WTC11 (cell line): ENCODE results near the gene CDH13. TPM values are rescaled to one million over a fixed set of nuclear protein-coding genes. Genes with fewer than 3 reads are reported as not detected.

Source experiments
- ATAC-seq: fragments of 200-7000 bp; cut with Tn5 transposase; 2 replicates; pipeline ENCODE4 v1.10.0; 2021; ENCODE audit warnings: mild to moderate bottlenecking, moderate library complexity
- CTCF ChIA-PET: fragments of 300-600 bp; sonication (Branson Sonifier 250); formaldehyde crosslinking; loops from one replicate; lab custom pipeline; 2021; ENCODE audit warnings: antibody characterized with exemption; lab: Charles Lee
- POLR2A ChIA-PET: fragments of 350-600 bp; sonication (Branson Sonifier 250); formaldehyde crosslinking; loops from one replicate; lab custom pipeline; 2021; ENCODE audit warnings: antibody characterized with exemption; lab: Charles Lee
- DNase-seq: peaks from one replicate; pipeline ENCODE4 v3.0.0; 2021; ENCODE audit warnings: low spot score
- H3K27ac Mint-ChIP-seq: 2 replicates; pipeline ENCODE4 v1.8.0; 2021; ENCODE audit warnings: mixed read lengths
- H3K27me3 Mint-ChIP-seq: 2 replicates; pipeline ENCODE4 v1.8.0; 2021; ENCODE audit warnings: low read depth, mild to moderate bottlenecking, moderate library complexity, mixed read lengths
- H3K36me3 Mint-ChIP-seq: 2 replicates; pipeline ENCODE4 v1.8.0; 2021; ENCODE audit warnings: mixed read lengths
- H3K4me1 Mint-ChIP-seq: 2 replicates; pipeline ENCODE4 v1.8.0; 2022; ENCODE audit warnings: mixed read lengths
- H3K4me3 Mint-ChIP-seq: 2 replicates; pipeline ENCODE4 v1.8.0; 2021; ENCODE audit warnings: mild to moderate bottlenecking, moderate library complexity, mixed read lengths
- H3K9me3 Mint-ChIP-seq: 2 replicates; pipeline ENCODE4 v1.8.0; 2021; ENCODE audit warnings: mixed read lengths
- ATF1 ChIP-seq: sonication (generic); formaldehyde crosslinking; IDR thresholded peaks from 2 replicates; pipeline ENCODE4 v1.8.1; 2023; ENCODE audit warnings: mild to moderate bottlenecking, moderate library complexity, missing genetic modification reagents
- FOXP1 ChIP-seq: sonication (generic); formaldehyde crosslinking; IDR thresholded peaks from 2 replicates; pipeline ENCODE4 v1.8.0; 2022; ENCODE audit warnings: missing genetic modification reagents, mild to moderate bottlenecking, moderate library complexity, borderline replicate concordance
- GRHL2 ChIP-seq: fragments of 250-450 bp; sonication (Bioruptor Pico); IDR thresholded peaks from 2 replicates; pipeline ENCODE4 v1.8.0; 2022; ENCODE audit warnings: mild to moderate bottlenecking, moderate library complexity; ENCODE audit not compliant: insufficient replicate concordance, severe bottlenecking
- KAT7 ChIP-seq: sonication (generic); formaldehyde crosslinking; IDR thresholded peaks from 2 replicates; pipeline ENCODE4 v1.8.1; 2023; ENCODE audit warnings: missing genetic modification reagents, mild to moderate bottlenecking, borderline replicate concordance
- OVOL2 ChIP-seq: fragments of 250-450 bp; sonication (Bioruptor Pico); IDR thresholded peaks from 2 replicates; pipeline ENCODE4 v1.9.0; 2021; ENCODE audit warnings: mild to moderate bottlenecking, borderline replicate concordance
- SP1 ChIP-seq: sonication (generic); formaldehyde crosslinking; conservative IDR thresholded peaks from 2 replicates; pipeline ENCODE4 v1.8.1; 2022; ENCODE audit warnings: missing genetic modification reagents
- ZNF121 ChIP-seq: sonication (generic); formaldehyde crosslinking; IDR thresholded peaks from 2 replicates; pipeline ENCODE4 v1.8.0; 2023; ENCODE audit warnings: missing genetic modification reagents
- ZNF263 ChIP-seq: sonication (generic); formaldehyde crosslinking; IDR thresholded peaks from 2 replicates; pipeline ENCODE4 v1.8.1; 2022; ENCODE audit warnings: low read depth, mild to moderate bottlenecking, moderate library complexity, missing genetic modification reagents
- ZNF396 ChIP-seq: fragments of 250-450 bp; sonication (Bioruptor Pico); IDR thresholded peaks from 2 replicates; pipeline ENCODE4 v1.8.0; 2021; ENCODE audit warnings: mild to moderate bottlenecking, moderate library complexity, borderline replicate concordance
- ZNF423 ChIP-seq: fragments of 250-450 bp; sonication (Bioruptor Pico); IDR thresholded peaks from 2 replicates; pipeline ENCODE4 v2.1.2; 2022; ENCODE audit warnings: mild to moderate bottlenecking, moderate library complexity
- total RNA-seq: library from RNA; stranded (reverse); gene quantifications from 3 replicates; pipeline ENCODE4 v1.2.3, GENCODE V29; 2021
- TF ChIP-seq, protein P1 (sequence below): sonication (generic); formaldehyde crosslinking; IDR thresholded peaks from 2 replicates; pipeline ENCODE4 v1.8.1; 2023; ENCODE audit warnings: mild to moderate bottlenecking, missing genetic modification reagents, moderate library complexity
- TF ChIP-seq, protein P2 (sequence below): sonication (generic); formaldehyde crosslinking; IDR thresholded peaks from 2 replicates; pipeline ENCODE4 v1.8.0; 2023; ENCODE audit warnings: mild to moderate bottlenecking, missing genetic modification reagents
- TF ChIP-seq, protein P3 (sequence below): sonication (generic); formaldehyde crosslinking; IDR thresholded peaks from 2 replicates; pipeline ENCODE4 v1.8.0; 2022; ENCODE audit warnings: mild to moderate bottlenecking, missing genetic modification reagents
- TF ChIP-seq, protein P4 (sequence below): sonication (generic); formaldehyde crosslinking; IDR thresholded peaks from 2 replicates; pipeline ENCODE4 v1.8.1; 2022; ENCODE audit warnings: missing genetic modification reagents, borderline replicate concordance
- TF ChIP-seq, protein P5 (sequence below): sonication (generic); formaldehyde crosslinking; IDR thresholded peaks from 2 replicates; pipeline ENCODE4 v1.8.1; 2022; ENCODE audit warnings: low read depth, mild to moderate bottlenecking, moderate library complexity, missing genetic modification reagents, borderline replicate concordance
- TF ChIP-seq, protein P6 (sequence below): sonication (generic); formaldehyde crosslinking; IDR thresholded peaks from 2 replicates; pipeline ENCODE4 v1.8.1; 2022; ENCODE audit warnings: mild to moderate bottlenecking, moderate library complexity, missing genetic modification reagents
- TF ChIP-seq, protein P7 (sequence below): fragments of 250-450 bp; sonication (Bioruptor Pico); IDR thresholded peaks from 2 replicates; pipeline ENCODE4 v1.9.0; 2021; ENCODE audit warnings: mild to moderate bottlenecking, borderline replicate concordance

Gene CDH13
- total RNA-seq, 1 experiment from 2014 or later, result 0.81 TPM

DNA sequence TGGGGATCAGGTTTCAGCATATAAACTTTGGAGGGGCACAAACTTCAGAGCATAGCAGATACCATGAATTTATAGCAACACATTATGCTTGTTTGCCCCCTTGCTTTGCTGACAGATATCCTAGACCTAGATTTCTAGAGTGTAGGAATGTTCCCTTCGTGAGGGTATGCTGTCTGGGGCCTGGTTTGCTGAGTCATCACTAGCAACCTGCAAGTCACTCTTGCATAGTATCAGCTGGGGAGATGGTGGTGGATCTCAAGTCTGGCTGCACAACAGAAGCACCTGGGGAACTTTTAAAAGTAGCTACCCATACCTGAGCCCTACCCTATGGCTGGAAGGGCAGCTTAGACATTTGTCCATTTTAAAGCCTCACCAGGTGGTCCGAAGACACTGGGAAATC lies 1158.7 kb downstream of the CDH13 start:
- ATAC-seq, result no peak
- no peaks in the 10 kb centered on the region for H3K27me3 Mint-ChIP-seq
- TF ChIP-seq ZNF121 (CRISPR knock-in tag) (no peak), ATF1 (CRISPR knock-in tag) (no peak), SP1 (no peak), ZNF396 (CRISPR knock-in tag) (no peak), FOXP1 (CRISPR knock-in tag) (no peak)
- TF ChIP-seq, protein P1, sequence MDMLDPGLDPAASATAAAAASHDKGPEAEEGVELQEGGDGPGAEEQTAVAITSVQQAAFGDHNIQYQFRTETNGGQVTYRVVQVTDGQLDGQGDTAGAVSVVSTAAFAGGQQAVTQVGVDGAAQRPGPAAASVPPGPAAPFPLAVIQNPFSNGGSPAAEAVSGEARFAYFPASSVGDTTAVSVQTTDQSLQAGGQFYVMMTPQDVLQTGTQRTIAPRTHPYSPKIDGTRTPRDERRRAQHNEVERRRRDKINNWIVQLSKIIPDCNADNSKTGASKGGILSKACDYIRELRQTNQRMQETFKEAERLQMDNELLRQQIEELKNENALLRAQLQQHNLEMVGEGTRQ, result no peak
- TF ChIP-seq, protein P2, sequence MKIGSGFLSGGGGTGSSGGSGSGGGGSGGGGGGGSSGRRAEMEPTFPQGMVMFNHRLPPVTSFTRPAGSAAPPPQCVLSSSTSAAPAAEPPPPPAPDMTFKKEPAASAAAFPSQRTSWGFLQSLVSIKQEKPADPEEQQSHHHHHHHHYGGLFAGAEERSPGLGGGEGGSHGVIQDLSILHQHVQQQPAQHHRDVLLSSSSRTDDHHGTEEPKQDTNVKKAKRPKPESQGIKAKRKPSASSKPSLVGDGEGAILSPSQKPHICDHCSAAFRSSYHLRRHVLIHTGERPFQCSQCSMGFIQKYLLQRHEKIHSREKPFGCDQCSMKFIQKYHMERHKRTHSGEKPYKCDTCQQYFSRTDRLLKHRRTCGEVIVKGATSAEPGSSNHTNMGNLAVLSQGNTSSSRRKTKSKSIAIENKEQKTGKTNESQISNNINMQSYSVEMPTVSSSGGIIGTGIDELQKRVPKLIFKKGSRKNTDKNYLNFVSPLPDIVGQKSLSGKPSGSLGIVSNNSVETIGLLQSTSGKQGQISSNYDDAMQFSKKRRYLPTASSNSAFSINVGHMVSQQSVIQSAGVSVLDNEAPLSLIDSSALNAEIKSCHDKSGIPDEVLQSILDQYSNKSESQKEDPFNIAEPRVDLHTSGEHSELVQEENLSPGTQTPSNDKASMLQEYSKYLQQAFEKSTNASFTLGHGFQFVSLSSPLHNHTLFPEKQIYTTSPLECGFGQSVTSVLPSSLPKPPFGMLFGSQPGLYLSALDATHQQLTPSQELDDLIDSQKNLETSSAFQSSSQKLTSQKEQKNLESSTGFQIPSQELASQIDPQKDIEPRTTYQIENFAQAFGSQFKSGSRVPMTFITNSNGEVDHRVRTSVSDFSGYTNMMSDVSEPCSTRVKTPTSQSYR, result no peak
- TF ChIP-seq, protein P3, sequence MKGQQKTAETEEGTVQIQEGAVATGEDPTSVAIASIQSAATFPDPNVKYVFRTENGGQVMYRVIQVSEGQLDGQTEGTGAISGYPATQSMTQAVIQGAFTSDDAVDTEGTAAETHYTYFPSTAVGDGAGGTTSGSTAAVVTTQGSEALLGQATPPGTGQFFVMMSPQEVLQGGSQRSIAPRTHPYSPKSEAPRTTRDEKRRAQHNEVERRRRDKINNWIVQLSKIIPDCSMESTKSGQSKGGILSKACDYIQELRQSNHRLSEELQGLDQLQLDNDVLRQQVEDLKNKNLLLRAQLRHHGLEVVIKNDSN (CRISPR knock-in tag), result no peak

DNA sequence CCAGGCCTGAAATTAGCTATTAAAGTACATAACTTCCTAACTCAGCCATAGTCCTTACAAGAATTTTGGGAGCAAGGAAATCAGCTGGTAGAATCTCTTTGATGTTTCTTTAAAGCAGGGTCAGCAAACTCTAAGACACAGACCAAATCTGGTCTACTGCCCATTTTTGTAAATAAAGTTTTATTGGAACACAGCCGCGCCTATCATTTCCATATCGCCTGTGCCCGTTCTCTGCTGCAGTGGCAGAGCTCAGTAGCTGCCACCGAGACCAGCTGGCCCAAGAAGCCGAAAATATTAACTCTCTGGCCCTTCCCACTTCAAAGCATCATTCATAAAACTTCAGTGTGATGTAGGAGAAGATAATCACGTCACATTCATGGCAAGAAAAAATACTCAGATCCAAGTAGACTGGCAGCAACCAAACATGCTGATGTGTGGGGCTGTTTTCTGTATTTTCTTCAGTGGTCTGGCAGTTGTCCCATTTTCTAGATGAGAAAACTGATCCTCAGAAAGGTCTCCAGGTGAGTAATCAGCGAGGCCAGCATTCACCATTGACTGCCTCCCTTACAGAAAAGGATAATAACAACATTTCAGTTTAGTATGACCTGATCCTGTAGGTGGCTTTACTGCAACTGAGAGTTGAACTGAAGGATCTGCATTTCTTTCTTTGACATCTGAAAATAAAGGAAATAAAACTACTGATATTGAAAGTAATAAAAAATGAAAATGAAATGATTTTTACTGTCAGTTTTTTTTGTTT lies 1163.1 kb downstream of the CDH13 start:
- ATAC-seq (no peak), DNase-seq (no peak)
- ChIA-PET POLR2A (no interaction called here), CTCF (interaction anchor here (0.6 kb wide), 1 partner anchor 11 kb away, joined by 3 read pairs; no protein-coding TSS in a partner anchor)
- Mint-ChIP-seq H3K4me3 (no peak overlapping the region), H3K27ac (no peak overlapping the region), H3K27me3 (no peaks in the 10 kb centered on the region), H3K36me3 (peaks cover 7% of the 10 kb centered on the region), H3K9me3 (peaks cover 9% of the 10 kb centered on the region), H3K4me1 (peaks cover 9% of the 10 kb centered on the region)
- TF ChIP-seq ZNF263, result no peak
- TF ChIP-seq, protein P4, sequence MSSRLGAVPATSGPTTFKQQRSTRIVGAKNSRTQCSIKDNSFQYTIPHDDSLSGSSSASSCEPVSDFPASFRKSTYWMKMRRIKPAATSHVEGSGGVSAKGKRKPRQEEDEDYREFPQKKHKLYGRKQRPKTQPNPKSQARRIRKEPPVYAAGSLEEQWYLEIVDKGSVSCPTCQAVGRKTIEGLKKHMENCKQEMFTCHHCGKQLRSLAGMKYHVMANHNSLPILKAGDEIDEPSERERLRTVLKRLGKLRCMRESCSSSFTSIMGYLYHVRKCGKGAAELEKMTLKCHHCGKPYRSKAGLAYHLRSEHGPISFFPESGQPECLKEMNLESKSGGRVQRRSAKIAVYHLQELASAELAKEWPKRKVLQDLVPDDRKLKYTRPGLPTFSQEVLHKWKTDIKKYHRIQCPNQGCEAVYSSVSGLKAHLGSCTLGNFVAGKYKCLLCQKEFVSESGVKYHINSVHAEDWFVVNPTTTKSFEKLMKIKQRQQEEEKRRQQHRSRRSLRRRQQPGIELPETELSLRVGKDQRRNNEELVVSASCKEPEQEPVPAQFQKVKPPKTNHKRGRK (CRISPR knock-in tag), result no peak
- TF ChIP-seq OVOL2 (CRISPR knock-in tag), result no peak
- TF ChIP-seq, protein P5, sequence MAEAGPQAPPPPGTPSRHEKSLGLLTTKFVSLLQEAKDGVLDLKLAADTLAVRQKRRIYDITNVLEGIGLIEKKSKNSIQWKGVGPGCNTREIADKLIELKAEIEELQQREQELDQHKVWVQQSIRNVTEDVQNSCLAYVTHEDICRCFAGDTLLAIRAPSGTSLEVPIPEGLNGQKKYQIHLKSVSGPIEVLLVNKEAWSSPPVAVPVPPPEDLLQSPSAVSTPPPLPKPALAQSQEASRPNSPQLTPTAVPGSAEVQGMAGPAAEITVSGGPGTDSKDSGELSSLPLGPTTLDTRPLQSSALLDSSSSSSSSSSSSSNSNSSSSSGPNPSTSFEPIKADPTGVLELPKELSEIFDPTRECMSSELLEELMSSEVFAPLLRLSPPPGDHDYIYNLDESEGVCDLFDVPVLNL (CRISPR knock-in tag), result no peak
- no peak for TF ChIP-seq ZNF423 (CRISPR knock-in tag)
- no peak for TF ChIP-seq KAT7 (CRISPR knock-in tag)
- TF ChIP-seq, protein P6, sequence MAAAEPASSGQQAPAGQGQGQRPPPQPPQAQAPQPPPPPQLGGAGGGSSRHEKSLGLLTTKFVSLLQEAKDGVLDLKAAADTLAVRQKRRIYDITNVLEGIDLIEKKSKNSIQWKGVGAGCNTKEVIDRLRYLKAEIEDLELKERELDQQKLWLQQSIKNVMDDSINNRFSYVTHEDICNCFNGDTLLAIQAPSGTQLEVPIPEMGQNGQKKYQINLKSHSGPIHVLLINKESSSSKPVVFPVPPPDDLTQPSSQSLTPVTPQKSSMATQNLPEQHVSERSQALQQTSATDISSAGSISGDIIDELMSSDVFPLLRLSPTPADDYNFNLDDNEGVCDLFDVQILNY (CRISPR knock-in tag), result no peak
- TF ChIP-seq, protein P7, sequence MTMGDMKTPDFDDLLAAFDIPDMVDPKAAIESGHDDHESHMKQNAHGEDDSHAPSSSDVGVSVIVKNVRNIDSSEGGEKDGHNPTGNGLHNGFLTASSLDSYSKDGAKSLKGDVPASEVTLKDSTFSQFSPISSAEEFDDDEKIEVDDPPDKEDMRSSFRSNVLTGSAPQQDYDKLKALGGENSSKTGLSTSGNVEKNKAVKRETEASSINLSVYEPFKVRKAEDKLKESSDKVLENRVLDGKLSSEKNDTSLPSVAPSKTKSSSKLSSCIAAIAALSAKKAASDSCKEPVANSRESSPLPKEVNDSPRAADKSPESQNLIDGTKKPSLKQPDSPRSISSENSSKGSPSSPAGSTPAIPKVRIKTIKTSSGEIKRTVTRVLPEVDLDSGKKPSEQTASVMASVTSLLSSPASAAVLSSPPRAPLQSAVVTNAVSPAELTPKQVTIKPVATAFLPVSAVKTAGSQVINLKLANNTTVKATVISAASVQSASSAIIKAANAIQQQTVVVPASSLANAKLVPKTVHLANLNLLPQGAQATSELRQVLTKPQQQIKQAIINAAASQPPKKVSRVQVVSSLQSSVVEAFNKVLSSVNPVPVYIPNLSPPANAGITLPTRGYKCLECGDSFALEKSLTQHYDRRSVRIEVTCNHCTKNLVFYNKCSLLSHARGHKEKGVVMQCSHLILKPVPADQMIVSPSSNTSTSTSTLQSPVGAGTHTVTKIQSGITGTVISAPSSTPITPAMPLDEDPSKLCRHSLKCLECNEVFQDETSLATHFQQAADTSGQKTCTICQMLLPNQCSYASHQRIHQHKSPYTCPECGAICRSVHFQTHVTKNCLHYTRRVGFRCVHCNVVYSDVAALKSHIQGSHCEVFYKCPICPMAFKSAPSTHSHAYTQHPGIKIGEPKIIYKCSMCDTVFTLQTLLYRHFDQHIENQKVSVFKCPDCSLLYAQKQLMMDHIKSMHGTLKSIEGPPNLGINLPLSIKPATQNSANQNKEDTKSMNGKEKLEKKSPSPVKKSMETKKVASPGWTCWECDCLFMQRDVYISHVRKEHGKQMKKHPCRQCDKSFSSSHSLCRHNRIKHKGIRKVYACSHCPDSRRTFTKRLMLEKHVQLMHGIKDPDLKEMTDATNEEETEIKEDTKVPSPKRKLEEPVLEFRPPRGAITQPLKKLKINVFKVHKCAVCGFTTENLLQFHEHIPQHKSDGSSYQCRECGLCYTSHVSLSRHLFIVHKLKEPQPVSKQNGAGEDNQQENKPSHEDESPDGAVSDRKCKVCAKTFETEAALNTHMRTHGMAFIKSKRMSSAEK (CRISPR knock-in tag), result no peak
- TF ChIP-seq, protein P2, result no peak
- no peak for TF ChIP-seq GRHL2

More for the DNA sequence above, 1158.7 kb downstream of the CDH13 start:
- Mint-ChIP-seq H3K9me3 (no peaks in the 10 kb centered on the region), H3K36me3 (no peaks in the 10 kb centered on the region), H3K4me1 (peaks cover 5% of the 10 kb centered on the region; the same call in 1 of the 2 replicates), H3K27ac (no peak overlapping the region), H3K4me3 (no peak overlapping the region)
- CTCF ChIA-PET, result no interaction called here
- POLR2A ChIA-PET, result no interaction called here
- no peak for DNase-seq
